LoVo (cell line): ENCODE results near the gene PDE4D.
"Not testable (repeated sequence)": the region's sequence is repeated elsewhere in the genome, so short reads cannot be mapped to it uniquely, and the experiment has no call there.

Source experiments
- DNase-seq: peaks from one replicate; pipeline ENCODE4 v3.0.0-alpha.2; 2016; ENCODE audit warnings: low spot score

The PDE4D gene

DNA sequence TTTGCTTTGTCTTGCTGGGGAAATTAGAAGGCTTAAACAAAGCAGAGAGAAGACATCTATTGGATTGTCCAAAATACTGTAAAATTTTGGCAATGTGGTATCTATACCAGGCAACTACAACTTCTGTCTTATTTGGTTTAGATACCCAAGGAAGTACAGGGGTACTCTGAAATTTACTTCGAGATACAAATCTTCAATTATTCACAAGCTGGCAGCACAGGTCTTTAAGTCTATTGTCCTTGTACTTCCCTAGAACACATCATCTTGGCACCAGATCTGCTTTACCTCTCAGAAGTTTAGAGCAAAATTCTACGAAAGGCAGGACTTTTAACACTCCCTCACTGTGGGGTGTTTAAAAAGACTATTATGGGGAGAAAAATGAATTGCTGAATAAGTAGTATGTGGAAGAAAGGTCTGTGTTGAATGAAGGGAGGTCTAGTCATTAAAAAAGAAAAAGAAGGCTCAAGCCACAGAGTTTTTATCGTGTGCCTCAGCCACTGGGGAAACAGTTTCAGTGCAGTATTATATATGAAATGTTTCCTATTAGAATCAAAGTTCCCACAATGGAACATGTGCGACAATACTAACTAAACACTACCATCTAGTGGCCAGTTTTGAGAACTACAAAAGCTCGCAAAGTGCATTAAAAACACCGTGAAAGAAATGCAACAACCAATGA, 93.7 kb downstream of the PDE4D start:
- DNase-seq, result peak; percentile 81

DNA sequence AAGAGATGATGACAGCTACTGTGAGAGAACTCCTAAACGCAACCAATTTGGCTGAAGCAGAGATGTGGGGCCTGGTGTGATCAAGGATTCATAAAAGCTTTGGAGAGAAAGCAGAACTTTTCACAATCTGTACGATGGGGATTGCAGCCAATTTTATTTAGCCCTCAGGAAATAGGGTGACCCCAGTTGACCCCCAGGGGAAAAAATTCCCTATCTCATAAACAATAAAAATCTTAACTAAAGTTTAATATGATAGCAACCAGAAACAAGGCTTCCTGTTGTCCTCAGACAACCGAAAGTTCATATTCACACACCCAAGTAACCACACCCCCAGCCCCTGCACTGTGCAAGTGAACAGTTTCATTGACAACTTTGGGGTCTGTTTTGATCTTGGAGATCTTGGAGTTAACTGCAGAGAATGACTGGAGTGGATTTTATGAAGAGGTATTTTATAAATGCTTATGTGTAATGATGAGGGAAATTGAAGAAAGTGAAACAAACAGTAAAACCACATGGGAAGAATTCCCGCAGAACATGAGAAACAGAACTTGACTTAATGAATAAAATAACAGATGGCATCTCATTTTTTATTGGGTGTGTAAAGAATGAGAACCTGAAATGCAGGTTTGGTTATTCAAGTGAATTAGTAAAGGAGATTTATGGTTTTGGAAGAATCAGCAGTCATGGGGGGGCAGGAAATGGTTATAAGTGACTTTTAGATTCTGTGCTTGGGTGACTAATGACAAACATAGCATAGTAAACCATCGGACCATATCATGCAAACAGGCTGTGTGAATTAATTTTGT, 94.5 kb downstream of the PDE4D start:
- DNase-seq, result peak; percentile 82

DNA sequence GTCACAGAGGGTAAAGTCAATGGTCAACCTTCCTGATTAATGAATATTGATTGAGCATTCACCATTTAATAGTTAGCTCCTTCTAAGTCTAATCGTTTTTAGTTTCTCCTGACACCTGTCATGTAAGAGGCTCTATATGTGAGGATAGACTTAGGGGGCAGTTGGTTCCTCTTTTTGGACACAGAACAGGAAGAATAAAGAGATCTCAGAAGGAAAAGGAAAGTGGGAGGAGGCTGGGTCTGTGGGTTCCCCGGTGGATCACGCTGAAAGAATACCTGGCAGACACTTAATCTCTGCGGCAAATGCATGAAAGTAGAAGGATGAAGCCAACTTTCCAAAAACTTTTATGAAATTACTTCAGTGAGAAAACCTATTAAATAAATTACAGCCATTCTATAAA, 98.4 kb downstream of the PDE4D start:
- no peak for DNase-seq

- peak; percentile 20 for DNase-seq
These were observed 100.4 kb downstream of the PDE4D start for GRCh38 chr5:59792983-59793585.

- no peak for DNase-seq
These were observed 101.9 kb downstream of the PDE4D start for GRCh38 chr5:59791617-59792016.

DNA sequence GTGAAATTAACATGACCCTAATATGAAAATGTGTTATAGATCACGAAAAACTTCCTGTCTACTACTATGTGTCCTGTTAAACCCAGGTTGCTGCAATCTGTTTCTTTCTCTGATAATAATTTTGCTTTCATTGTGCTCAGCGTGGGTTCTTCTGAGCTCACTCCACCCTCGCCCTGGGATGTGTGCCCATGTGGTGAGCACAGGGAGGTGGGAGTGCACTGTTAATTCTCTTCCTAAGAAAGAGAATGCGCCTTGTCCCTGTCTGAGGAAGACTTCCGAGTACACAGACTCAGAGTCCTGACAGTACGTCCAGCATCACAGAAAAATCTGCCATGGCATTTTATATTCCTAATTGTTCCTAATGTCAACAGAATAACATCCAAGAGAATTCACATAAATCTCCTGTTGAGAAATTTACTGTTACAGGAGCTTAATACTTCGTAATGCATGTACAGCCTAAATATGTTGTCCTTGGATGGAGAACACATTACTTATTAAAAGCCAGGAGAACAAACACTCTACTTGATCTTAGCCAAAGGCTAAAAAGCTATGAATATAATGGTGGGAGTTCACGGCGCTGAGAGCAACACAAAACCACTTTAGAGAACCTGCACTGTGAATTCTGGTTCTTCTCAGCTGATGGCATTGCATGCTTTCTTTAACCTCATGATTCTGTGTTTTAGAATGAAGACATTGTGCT, 102.6 kb downstream of the PDE4D start:
- DNase-seq, result no peak

- peak; percentile 47 for DNase-seq
These were observed 103.2 kb downstream of the PDE4D start for GRCh38 chr5:59790376-59790775.

DNA sequence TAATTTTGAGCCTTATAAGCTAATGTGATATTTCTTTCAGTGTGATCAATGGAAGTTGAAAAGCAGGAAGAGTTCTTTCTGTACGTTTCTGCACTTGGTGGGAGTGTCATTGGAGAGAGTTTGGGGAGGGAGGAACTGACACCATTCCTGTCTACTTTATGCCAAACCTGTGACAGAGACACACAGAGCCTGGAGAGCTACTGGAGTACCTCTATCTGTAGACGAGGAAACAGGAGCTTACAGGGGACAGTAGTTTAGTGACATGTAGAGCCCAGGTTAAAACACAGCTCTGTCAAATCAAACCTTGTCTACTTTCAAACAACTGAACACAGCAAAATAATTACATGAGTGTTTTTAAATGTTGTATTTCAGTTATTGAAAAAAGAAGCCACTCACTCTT, 103.6 kb downstream of the PDE4D start:
- no peak for DNase-seq

DNA sequence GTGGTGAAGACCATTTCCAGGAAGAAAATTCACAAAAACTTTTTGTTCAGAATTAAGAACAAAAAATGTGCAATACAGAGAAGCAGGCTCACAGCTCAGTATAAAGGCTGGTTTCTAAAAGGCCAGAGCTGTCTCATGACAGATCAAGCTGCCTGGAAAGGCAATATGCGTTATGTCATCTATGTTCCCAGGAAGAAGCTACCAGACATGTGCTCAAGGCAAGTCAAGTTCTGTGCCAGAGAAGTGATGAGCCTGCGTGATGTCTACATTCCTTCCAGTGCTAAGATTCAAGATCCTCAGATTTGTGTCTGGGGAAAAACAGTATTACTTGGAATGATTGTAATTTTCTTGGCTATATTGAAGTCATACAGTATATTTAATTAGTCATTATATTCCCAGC, 104.3 kb downstream of the PDE4D start:
- no peak for DNase-seq

DNA sequence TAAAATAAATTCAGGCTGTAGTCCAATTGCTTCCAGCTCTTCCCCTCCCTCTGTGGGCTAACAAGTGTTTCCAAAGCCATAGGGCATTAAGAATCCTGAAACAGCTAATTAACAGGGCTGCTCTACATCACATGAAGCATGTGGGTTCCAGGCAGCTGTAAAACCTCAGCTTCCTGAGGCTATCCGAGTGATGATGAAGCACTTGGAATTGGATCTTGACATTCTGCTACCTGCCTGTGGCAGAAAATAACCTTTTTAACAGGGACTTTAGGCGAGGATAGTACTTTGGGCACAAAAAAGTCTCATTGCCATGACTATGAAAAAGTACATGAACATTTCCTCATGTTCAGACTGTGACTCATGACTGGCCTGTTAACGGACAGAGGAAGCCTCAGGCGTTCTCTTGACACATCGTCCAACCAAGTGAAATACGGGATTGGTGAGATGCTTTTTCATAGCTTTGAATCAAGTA, 107.2 kb downstream of the PDE4D start:
- peak; percentile 50 for DNase-seq

DNA sequence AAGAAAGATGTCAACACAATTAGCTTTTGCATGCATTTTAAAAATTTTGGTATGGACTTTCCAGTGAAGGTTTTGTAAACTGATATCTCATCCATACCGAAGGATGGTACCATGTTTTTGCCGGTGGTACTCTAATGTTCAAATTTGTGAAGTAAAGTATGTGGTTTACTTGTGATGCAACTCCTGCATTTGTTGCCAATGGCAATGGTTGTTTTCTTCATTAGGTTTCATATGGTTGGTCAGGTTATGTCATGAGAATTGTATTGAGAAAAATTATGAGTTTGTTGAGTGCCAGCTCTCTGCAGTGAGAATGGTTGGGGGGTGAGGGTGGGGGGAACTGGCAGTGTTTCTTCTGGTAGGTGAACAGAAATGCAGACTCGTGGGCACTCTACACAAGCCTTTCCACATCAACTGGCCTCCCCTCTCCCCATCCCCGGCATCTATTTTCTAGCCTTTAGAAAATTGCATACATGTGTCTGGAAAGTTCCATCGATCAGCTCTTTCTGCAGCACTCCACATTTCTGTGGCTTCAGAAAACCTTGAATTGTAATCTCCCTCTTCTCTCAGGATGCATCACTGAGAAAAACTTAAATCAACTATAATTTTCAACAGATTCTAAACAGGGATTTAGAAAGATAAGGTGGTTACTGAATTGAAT, 107.7 kb downstream of the PDE4D start:
- no peak for DNase-seq

DNA sequence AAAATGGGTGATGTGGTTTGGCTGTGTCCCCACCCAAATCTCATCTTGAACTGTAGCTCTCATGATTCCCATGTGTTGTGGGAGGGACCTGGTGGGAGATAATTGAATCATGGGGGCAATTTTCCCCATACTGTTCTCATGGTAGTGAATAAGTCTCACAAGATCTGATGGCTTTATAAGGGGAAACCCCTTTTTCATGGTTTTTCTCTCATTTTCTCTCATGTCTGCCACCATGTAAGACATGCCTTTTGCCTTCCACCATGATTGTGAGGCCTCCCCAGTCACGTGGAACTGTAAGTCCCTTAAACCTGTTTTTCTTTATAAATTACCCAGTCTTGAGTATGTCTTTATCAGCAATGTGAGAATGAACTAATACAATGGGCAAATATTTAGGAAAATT, 108.8 kb downstream of the PDE4D start:
- DNase-seq, result not testable (repeated sequence)

DNA sequence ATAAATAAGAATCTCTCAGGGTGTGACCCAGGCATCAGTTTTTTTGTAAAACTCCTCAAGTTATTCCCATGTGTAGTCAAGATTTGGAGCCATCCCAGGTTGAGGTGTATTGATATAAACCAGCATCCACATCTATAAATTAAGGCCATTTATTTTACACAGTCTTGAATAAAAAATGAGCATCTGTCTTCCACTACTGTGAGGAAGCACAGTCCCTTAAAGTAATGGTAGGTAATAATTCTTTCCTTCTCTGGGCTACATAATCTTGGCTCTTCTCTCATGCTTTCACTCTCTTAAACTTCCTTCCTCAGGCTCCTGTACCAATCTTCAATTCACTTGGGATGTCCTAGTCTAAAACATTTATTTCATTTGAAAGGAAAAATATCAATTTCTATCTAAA, 110.3 kb downstream of the PDE4D start:
- no peak for DNase-seq

GRCh38 chr5:59782856-59783255, 110.7 kb downstream of the PDE4D start:
- DNase-seq, result no peak

GRCh38 chr5:59779453-59779852, 114.1 kb downstream of the PDE4D start:
- DNase-seq, result no peak

GRCh38 chr5:59777028-59777427, 116.5 kb downstream of the PDE4D start:
- no peak for DNase-seq

GRCh38 chr5:59773294-59773693, 120.2 kb downstream of the PDE4D start:
- DNase-seq, result peak; percentile 58

- no peak for DNase-seq
These were observed 120.8 kb downstream of the PDE4D start for GRCh38 chr5:59772757-59773156.

- DNase-seq, result no peak
These were observed 121.3 kb downstream of the PDE4D start for GRCh38 chr5:59772206-59772605.

DNA sequence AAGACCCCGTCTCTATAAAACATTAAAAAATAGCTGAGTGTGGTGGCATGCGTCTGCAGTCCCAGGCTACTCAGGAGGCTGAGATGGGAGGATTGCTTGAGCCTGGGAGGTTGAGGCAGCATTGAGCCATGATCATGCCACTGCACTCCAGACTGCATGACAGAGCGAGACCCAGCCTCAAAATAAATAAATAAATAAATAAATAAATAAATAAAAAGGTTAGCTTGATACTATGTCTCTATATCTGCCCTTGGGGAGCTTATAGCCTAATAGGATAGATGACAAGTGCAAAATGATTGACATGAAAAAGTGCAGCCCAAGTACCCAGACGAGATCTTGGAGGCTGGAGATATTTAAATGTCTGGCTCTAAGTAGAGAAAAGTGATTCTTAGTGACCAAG, 122.6 kb downstream of the PDE4D start:
- DNase-seq, result no peak

- DNase-seq, result no peak
These were observed 123.7 kb downstream of the PDE4D start for GRCh38 chr5:59769832-59770231.

DNA sequence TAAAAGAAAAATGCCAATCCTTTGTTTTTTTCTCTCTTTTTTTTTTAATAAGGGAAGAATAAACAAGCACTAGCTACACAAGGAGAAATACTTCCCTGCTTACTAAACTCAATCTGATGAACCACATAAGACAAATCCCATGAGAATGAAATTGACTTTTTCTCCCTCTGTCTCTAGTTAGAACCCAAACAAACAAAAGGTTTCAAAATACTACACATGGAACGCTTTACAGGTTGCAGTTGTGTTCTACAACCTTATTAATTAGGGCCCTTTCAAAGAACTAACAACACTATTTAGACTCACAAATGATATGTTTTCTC, 124.5 kb downstream of the PDE4D start:
- DNase-seq, result no peak
